ENCODE measurements around the gene HERC4.
A peak's percentile ranks its signal among the peaks of the same experiment; 100 is the strongest.

HERC4 gene

DNA sequence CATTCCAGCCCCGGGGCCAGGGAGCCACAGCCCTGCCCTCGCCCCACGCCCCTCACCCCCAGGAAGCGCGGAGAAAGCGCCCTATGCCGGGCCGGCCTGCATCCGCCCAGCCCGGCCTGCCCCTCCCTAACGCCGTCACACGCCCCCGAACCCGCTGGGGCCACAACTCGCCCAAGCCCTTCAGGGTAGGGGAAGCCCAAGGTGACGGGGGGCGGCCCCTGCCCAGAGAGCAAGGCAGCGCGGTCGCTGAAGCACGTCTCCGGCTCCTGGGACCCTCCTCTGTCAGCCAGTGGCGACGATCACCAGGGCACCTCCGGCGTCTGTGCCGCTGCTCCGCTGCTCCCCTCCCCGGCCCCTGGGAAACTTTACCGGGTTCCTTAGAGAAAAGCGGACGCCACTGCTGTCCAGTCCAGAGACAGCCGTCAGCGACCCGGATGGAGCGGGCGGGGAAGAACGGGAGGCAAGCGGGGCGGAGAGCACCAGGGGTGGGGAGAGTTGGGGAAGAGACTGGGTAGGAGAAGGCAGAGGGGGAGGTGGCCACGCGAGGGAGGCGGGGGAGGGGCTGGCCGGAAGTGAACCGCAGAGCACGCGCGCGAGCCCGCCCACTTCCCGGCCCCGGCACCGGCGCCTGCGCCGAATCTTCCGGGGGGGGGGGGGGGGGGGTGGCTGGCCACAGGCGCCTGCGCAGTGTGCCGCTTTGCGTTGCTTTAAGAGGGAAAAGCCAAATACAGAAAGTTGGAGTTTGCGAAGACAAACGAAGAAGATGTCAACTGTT lies at the start of gene HERC4:
TSS of gene HERC4 (minus strand) at position 509 of the 775 bp plus-strand sequence. CDS start 2,175 bp downstream, outside the sequence.
- DNase-seq: peak; percentile 91

- no peak for DNase-seq
Measured at GRCh38 chr10:68124718-68125117, 49.6 kb upstream of the HERC4 start.

DNA sequence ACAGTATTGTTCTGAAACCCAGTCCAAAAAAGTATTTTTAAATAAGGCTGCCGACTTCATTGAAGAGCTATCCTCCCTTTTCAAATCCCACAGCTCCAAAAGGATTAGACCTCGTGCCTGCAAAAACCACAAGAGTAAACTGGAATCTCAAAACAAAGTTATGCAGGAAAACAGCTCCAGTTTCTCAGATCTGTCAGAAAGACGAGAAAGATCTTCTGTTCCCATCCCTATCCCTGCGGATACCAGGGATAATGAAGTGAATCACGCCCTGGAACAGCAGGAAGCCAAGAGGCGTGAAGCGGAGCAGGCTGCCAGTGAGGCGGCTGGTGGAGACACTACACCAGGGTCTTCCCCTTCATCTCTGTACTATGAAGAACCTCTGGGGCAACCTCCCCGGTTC lies 46.8 kb upstream of the HERC4 start:
- no peak for DNase-seq

- DNase-seq: no peak
Measured at GRCh38 chr10:68121020-68121743, 46.1 kb upstream of the HERC4 start.

GRCh38 chr10:68118657-68119056 lies 43.6 kb upstream of the HERC4 start:
- no peak for DNase-seq

DNA sequence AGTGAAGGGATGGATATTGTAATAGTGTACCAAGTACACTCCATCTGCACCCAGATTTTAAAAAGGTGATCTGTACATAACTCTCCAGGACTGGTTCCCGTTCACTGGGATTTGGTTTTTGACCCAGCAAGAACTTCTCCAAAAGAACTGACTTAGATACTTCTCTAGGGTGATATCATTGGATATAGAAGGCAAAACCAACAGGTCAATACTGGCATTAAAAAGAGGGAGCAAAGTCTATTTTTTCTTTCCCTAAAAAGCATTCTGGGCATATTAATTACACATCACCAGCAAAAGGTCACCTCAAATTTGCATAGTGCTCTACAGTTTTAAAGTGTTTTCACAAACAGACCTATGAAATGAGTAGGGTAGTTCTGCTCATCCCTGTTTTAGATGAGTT lies 37.8 kb upstream of the HERC4 start:
- DNase-seq: no peak

DNA sequence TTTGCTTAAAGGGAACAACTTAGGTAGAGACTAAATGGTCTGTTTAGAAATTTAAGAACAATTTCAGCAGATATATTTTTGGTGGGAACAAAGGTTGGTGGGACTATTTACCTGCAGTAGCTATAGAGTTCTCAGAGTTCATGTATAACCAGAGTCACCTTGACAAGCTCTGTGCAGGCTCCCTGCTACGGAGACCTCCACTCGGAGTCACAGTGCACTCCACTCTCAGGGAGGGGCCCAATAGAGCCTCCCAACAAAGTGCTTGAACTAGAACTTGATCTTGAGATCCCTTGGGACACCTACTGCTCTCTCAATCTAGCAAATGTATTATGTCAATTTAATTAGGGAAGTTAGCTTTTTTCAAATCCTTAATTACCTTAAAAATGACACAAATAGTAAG lies 36.5 kb upstream of the HERC4 start:
- DNase-seq: no peak

- DNase-seq: no peak
Measured at GRCh38 chr10:68110027-68110426, 34.9 kb upstream of the HERC4 start.

DNA sequence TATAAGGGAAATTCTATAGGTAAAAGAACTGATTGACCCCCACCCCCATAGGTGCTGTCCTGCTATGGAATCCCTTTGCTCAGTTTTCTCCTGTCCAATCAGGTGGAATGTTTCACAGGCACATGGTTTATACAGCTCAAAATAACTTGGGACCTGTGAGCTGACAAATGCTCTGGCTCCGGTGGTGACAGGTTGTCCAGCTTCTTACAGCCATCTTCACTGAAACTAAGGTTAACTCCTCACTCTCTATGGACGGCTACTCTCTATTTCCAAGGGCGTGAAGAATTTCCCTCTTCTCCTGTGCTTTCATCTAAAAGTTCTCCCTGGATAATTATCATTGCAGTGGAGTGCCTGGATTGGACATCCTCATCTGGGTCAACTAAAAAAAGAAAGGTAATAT lies 34.2 kb upstream of the HERC4 start, which contains the start of gene MYPN:
TSS of gene MYPN (plus strand) at position 158 of the 400 bp plus-strand sequence. CDS start 11,951 bp downstream, outside the sequence.
- no peak for DNase-seq

GRCh38 chr10:68108653-68109052 lies 33.6 kb upstream of the HERC4 start:
- no peak for DNase-seq

GRCh38 chr10:68108051-68108450 lies 33.0 kb upstream of the HERC4 start:
- no peak for DNase-seq

DNA sequence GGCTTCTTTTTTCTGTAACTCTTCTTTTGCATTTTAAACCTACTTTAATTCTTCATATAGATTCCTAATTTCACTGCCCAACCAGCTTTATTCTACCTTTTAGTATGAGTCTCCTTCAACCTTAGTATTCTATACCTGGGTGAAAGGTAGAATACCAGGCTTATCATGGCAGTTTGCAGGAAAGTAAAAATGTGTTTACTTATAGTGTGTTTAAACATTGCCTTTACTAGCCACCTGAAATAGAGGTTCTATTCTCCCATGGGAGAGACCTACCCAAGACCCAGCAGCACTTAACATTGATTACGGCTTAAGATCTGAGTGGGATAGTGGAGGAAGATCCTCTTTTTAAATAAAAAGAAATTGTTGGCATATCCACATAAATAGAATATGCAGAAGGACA lies 32.6 kb upstream of the HERC4 start:
- DNase-seq: no peak

DNA sequence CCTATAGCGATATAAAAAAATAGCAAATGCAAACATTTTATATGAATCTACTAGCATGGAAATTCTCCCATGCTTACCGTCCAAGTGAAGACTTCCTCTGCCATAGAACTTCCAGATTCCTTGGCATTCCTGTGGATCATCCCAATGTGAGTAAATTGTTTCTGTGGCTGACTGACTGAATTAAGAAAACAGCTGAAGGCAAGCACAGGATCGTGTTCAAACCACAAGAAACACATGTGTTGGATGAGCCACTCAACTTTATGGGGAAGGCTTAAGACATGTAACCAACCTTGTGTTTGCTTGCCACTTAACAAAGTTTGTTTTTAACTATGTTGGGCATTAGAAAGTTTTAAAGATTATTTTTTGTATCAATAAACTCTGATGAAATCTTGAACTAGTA lies 31.6 kb upstream of the HERC4 start:
- no peak for DNase-seq

- DNase-seq: no peak
Measured at GRCh38 chr10:68105820-68106219, 30.7 kb upstream of the HERC4 start.

DNA sequence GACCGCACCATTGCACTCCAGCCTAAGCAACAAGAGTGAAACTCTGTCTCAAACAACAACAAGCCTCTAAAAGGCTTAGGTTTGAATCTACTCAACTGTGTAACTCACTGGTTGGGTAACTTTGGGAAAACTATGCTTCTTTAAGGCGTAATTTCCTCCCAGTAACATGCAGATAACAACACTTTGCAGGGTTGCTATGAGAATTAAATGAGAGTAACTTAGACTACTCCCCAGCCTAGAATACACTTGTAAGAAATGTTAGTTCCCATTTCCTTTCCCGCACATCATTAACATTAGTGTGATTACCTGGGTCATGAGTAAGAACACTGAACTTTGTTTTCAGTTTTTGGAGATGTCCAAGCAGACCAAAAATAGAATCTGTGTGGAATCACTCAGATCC lies 28.8 kb upstream of the HERC4 start:
- DNase-seq: no peak

DNA sequence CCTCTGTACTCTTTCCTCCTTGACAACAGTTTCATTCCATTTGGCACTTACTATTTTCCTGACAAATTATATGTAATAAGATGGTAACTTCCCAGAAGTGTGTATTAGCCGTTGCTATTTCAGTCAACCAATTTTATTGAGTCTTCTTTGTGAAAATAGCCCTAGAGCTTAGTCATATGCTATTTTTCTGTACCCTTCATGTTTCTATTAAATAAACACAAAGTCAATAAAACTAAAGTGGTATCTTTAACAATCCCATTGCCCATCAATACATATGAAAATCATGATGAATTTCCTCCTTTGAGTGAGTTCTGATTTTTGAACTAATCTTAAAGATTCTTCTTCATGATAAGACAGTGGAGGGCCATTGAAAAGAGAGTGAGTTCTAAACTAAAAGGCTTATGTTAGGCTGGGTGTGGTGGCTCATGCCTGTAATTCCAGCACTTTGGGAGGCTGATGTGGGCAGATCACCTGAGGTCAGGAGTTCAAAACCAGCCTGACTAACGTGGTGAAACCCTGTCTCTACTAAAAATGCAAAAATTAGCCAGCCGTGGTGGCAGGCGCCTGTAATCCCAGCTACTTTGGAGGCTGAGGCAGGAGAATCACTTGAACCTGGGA lies 28.3 kb upstream of the HERC4 start:
- no peak for DNase-seq

- DNase-seq: no peak
Measured at GRCh38 chr10:68101066-68101465, 26.0 kb upstream of the HERC4 start.

DNA sequence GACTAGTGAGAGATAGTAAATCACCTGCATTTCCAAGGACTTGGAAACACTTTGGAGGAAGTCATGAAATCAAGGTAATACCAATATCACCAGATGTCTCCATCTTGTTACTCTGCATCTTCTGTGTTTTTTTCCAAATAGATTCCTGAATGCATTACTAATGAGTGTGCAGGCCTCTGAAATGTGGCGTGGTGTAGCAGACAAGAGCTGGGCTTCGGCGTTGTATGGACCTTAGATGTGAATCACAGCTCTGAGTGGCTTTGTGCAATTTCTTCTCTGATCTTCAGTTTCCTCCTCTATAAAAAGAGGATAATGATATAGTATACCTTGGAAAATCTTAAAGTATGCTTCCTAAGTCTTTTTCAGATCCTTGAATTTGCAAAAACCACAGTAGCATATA lies 24.7 kb upstream of the HERC4 start:
- DNase-seq: no peak

GRCh38 chr10:68096913-68097516 lies 21.9 kb upstream of the HERC4 start:
- DNase-seq: no peak

DNA sequence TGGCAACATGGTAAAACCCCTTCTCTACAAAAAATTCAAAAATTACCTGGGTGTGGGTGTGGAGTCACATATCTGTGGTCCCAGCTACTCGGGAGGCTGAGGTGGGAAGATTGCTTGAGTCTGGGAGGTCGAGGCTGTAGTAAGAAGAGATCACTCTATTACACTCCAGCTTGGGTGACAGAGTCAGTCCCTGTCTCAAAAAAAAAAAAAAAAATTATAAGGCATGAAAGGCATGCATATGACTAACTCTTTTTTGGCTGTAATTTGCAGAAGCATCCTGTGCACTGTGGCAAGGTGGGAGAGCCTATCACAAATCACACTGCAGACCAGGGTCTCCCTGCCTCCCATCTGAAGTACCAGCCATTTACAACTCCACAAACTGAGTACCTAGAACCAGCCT lies 20.1 kb upstream of the HERC4 start:
- DNase-seq: no peak

- no peak for DNase-seq
Measured at GRCh38 chr10:68092512-68092911, 17.4 kb upstream of the HERC4 start.

DNA sequence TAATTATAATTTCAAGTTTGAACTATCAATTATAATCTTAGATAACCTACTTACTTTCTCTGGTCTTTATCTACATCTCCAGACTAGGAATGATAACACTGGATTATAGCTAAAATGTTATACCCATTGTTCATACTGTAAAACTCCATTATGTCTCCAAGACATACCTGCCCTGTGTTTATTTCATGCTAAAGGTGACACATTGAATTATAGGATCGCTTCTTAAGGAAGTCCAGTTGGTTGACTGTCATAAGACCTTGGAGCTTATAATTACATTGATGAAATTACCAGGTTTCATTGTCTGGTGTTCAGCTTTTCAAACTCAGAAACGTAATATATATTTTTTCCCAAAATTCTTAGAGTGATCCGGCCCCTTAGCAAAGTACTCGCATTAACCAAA lies 15.5 kb upstream of the HERC4 start:
- no peak for DNase-seq

- DNase-seq: no peak
Measured at GRCh38 chr10:68088740-68089139, 13.7 kb upstream of the HERC4 start.
